K562 (cell line): ENCODE data around the gene WDR83. TPM values are rescaled to one million over a fixed set of nuclear protein-coding genes. Genes with fewer than 3 reads are reported as not detected.

Source experiments
- ATAC-seq: fragments of 200-7000 bp; cut with Tn5 transposase; 3 replicates; pipeline ENCODE4 v1.9.1; 2020; ENCODE audit warnings: moderate library complexity
- BruUV-seq: library from RNA; stranded (reverse); fragments of 400-500 nt; replicated peaks from 2 replicates; lab custom pipeline; 2021; lab: Mats Ljungman, UMichigan
- CTCF ChIA-PET: fragments of 300-600 bp; formaldehyde crosslinking; extraction: SDS; loops from one replicate; lab custom pipeline; 2021; ENCODE audit warnings: low intra/inter-chr PET ratio; lab: Yijun Ruan, JAX
- POLR2A ChIA-PET: fragments of 300-600, 350-650 bp; sonication (Branson Sonifier 250); formaldehyde crosslinking; extraction: SDS; loops from one replicate; lab custom pipeline; 2021; ENCODE audit warnings: antibody characterized with exemption, inconsistent platforms; lab: Yijun Ruan, JAX
- DNase-seq, 4 experiments: peaks; one replicate each; pipeline versions ENCODE4 v3.0.0 to v3.0.0-alpha.2; 2011 to 2018; ENCODE audit warnings: low spot score in 3 of 4, mixed read lengths in 3 of 4; ENCODE audit errors: extremely low read depth in 1 of 4
- FAIRE-seq: peaks from 2 replicates; lab custom pipeline; 2011; peaks lifted over from hg19 to GRCh38; lab: Jason Lieb, UNC
- H2AFZ ChIP-seq: 2 replicates; pipeline ENCODE4 v1.6.0; 2011; ENCODE audit warnings: low read depth, low read length, control low read depth, inconsistent platforms
- H3K27ac ChIP-seq: fragments of 200-600 bp; 3 replicates; pipeline ENCODE4 v1.8.0; 2011; ENCODE audit warnings: low read depth, mild to moderate bottlenecking, control low read depth, inconsistent platforms, low read length, moderate library complexity, mixed read lengths; ENCODE audit errors: extremely low read depth
- H3K27me3 ChIP-seq, 2 experiments: fragments of 300-600 bp in 1 of 2; 2 replicates in 1 of 2; 3 replicates in 1 of 2; pipeline versions ENCODE4 v1.6.0 to v1.8.0; 2011; ENCODE audit warnings: inconsistent platforms in 2 of 2, low read length in 2 of 2, mild to moderate bottlenecking in 1 of 2, mixed read lengths in 1 of 2, moderate library complexity in 1 of 2; ENCODE audit not compliant: control insufficient read depth in 2 of 2, insufficient read depth in 2 of 2
- H3K36me3 ChIP-seq: fragments of 300-600 bp; 3 replicates; pipeline ENCODE4 v1.8.0; 2011; ENCODE audit warnings: mild to moderate bottlenecking, low read length, inconsistent platforms; ENCODE audit not compliant: control insufficient read depth, insufficient read depth
- H3K4me1 ChIP-seq, 2 experiments: fragments of 200-600 bp in 1 of 2; replicated peaks in 1 of 2; 2 replicates in 1 of 2; 3 replicates in 1 of 2; pipeline versions ENCODE4 v1.5.1 to v1.8.0; 2011; ENCODE audit warnings: inconsistent platforms in 2 of 2, low read length in 2 of 2, mild to moderate bottlenecking in 1 of 2, mixed read lengths in 1 of 2, moderate library complexity in 1 of 2; ENCODE audit not compliant: control insufficient read depth in 2 of 2, insufficient read depth in 2 of 2
- H3K4me2 ChIP-seq: 2 replicates; pipeline ENCODE4 v1.6.1; 2011; ENCODE audit warnings: low read length, control low read depth, inconsistent platforms, mixed read lengths; ENCODE audit not compliant: insufficient read depth
- H3K4me3 ChIP-seq: fragments of 200-600 bp; sonication (generic), shearing (Covaris generic); 2 replicates; pipeline ENCODE4 v1.5.1; 2016; ENCODE audit warnings: control low read depth, inconsistent platforms
- H3K79me2 ChIP-seq: fragments of 200-600 bp; 3 replicates; pipeline ENCODE4 v1.8.0; 2011; ENCODE audit warnings: low read length, inconsistent platforms; ENCODE audit not compliant: control insufficient read depth, insufficient read depth
- H3K9ac ChIP-seq, 2 experiments: 2 replicates each; pipeline versions ENCODE4 v1.6.0 to v1.6.1; 2011; ENCODE audit warnings: low read depth in 2 of 2, low read length in 2 of 2, control low read depth in 1 of 2, inconsistent platforms in 1 of 2, mild to moderate bottlenecking in 1 of 2, mixed read lengths in 1 of 2; ENCODE audit not compliant: insufficient read depth in 1 of 2
- H3K9me1 ChIP-seq: one replicate; pipeline ENCODE4 v1.6.0; 2011; ENCODE audit warnings: inconsistent platforms, mild to moderate bottlenecking, low read length, moderate library complexity; ENCODE audit not compliant: control insufficient read depth, insufficient read depth
- H3K9me3 ChIP-seq: replicated peaks from 2 replicates; pipeline ENCODE4 v1.5.1; 2011; ENCODE audit warnings: low read depth, low read length, inconsistent platforms; ENCODE audit not compliant: control insufficient read depth, insufficient read depth
- H4K20me1 ChIP-seq: replicated peaks from 2 replicates; pipeline ENCODE4 v1.6.1; 2011; ENCODE audit warnings: low read length, inconsistent platforms, mixed read lengths; ENCODE audit not compliant: control insufficient read depth, insufficient read depth
- FOXK1 ChIP-seq: sonication (generic); formaldehyde crosslinking; IDR thresholded peaks from 2 replicates; pipeline ENCODE4 v1.8.0; 2022; ENCODE audit warnings: missing genetic modification reagents, mild to moderate bottlenecking, borderline replicate concordance
- HDAC8 ChIP-seq: fragments of 450-650 bp; IDR thresholded peaks from 2 replicates; pipeline ENCODE4 v1.6.1; 2016; ENCODE audit warnings: mild to moderate bottlenecking, missing genetic modification characterization, moderate library complexity, missing compliant biosample characterization
- KLF16 ChIP-seq: IDR thresholded peaks from 2 replicates; pipeline ENCODE4 v1.6.1; 2016; ENCODE audit warnings: antibody characterized with exemption
- POLR2G ChIP-seq: fragments of 200-400 bp; formaldehyde crosslinking; IDR thresholded peaks from 2 replicates; pipeline ENCODE4 v1.6.1; 2017; ENCODE audit warnings: low read depth, mild to moderate bottlenecking, antibody characterized with exemption, low read length, moderate library complexity
- REST ChIP-seq, 2 experiments: fragments of 450-650 bp; formaldehyde crosslinking in 1 of 2; IDR thresholded peaks; 2 replicates each; pipeline versions ENCODE4 v1.4.0 to v1.6.1; 2014 to 2020; ENCODE audit warnings: mild to moderate bottlenecking in 2 of 2, borderline replicate concordance in 1 of 2, low read depth in 1 of 2
- ZFX ChIP-seq: sonication (generic); formaldehyde crosslinking; IDR thresholded peaks from 2 replicates; pipeline ENCODE4 v1.8.0; 2022; ENCODE audit warnings: mild to moderate bottlenecking, missing genetic modification reagents, moderate library complexity
- WGBS: fragments of 100-300 bp; shearing (Covaris generic); methylation state at CpG from one replicate; pipeline ENCODE4 v1.1.6; 2016; ENCODE audit warnings: low coverage, mixed read lengths; ENCODE audit not compliant: insufficient coverage; ENCODE audit errors: missing lambda C conversion rate; 5-methylcytosine and 5-hydroxymethylcytosine counted together
- in situ Hi-C: fragments of 300-500 bp; cut with MboI; formaldehyde crosslinking; loops from 4 replicates; pipeline ENCODE4 v1.15.0; 2018; ENCODE audit warnings: inconsistent platforms, mixed read lengths
- intact Hi-C: fragments of 100-400 bp; cut with micrococcal nuclease; formaldehyde crosslinking; loops from 2 replicates; pipeline ENCODE4 v1.14.2; 2022
- polyA plus RNA-seq, 8 experiments: library from polyadenylated mRNA; depleted of rRNA in 4 of 8; stranded (reverse) in 5 of 8; unstranded in 3 of 8; fragments of >200 nt; fragmentation: Nextera tagmentation in 2 of 8; fragmentation: Illumina TruSeq in 1 of 8; extraction: Ambion mirVana in 2 of 8; extraction: Trizol in 1 of 8; gene quantifications; 2 replicates each; pipeline versions ENCODE4 v1.2.1 to v1.2.3, GENCODE V29; 2011 to 2014; ENCODE audit warnings: inconsistent platforms in 1 of 8, missing spikeins in 1 of 8
- total RNA-seq, 7 experiments: library from RNA; depleted of rRNA in 6 of 7; stranded (reverse); fragments of >200 nt in 6 of 7; fragmentation: Illumina TruSeq in 2 of 7; extraction: Trizol in 2 of 7; gene quantifications; 2 replicates each; pipeline versions ENCODE4 v1.2.1 to v1.2.3, GENCODE V29; 2011 to 2021; ENCODE audit warnings: low replicate concordance in 1 of 7

Gene WDR83
- total and polyA plus RNA-seq, 9 of the 15 experiments (the other 6 are each of a cell fraction or from before 2014, with no cell fraction given) = 0.52 to 21.3 (median 4.2) TPM

- Histone ChIP-seq H3K4me1 (peaks cover 13 to 40% of the 10 kb centered on the region in 2 experiments; a peak in 4 of 5 replicates), H3K4me3 (no peak overlapping the region), H3K4me2 (no peak overlapping the region), H3K27ac (no peak overlapping the region), H3K27me3 (no peaks in the 10 kb centered on the region), H3K36me3 (peaks cover 31% of the 10 kb centered on the region; the same call in 2 of the 3 replicates), H3K9me1 (no peaks in the 10 kb centered on the region), H4K20me1 (peaks cover 5% of the 10 kb centered on the region; the same call in 1 of the 2 replicates), H3K9me3 (no peaks in the 10 kb centered on the region), H3K9ac (peak overlapping the region in 1 of 2 experiments; percentile 37; a peak in 2 of 4 replicates), H3K79me2 (peaks cover 22% of the 10 kb centered on the region), H2AFZ (no peak overlapping the region)
- peak; percentile 81 for ATAC-seq
- TF ChIP-seq ZFX (no peak), HDAC8 (tag) (no peak), KLF16 (peak; percentile 81), FOXK1 (CRISPR knock-in tag) (no peak), POLR2G (0 out of 2 replicates have a peak, but pooled peaks have one; percentile 27), REST (IDR thresholded peaks at IDR 0.05; ENCODE audit: borderline replicate concordance) (peak; percentile 97), REST (CRISPR knock-in tag; IDR thresholded peaks at IDR 0.05; ENCODE audit: low read depth) (no peak)
- peak; percentile 74 for FAIRE-seq
- in situ Hi-C loops = no loop called here
- POLR2A ChIA-PET = no interaction called here
- BruUV-seq = no TSS peak
- intact Hi-C loops = no loop called here
- WGBS = 78% methylated on average over 23 of the region's 29 CpGs
- CTCF ChIA-PET = no interaction called here
- peak; percentile 71 to 79 (median 74) for DNase-seq
Observed at GRCh38 chr19:12664406-12665280, 2.0 kb upstream of the WDR83 start.
